Mesothelial cell of epicardium (in vitro differentiated cells): ENCODE results near the gene TENM4. TPM values are rescaled to one million over a fixed set of nuclear protein-coding genes. Genes with fewer than 3 reads are reported as not detected.

Experiments
- DNase-seq, 2 experiments: peaks; one replicate each; pipeline ENCODE4 v3.0.0; 2021; ENCODE audit warnings: low spot score in 2 of 2; ENCODE audit not compliant: unreplicated experiment in 2 of 2
- H3K27ac Mint-ChIP-seq: 2 replicates; pipeline ENCODE4 v1.8.0; 2021; ENCODE audit warnings: mixed read lengths
- H3K27me3 Mint-ChIP-seq: 2 replicates; pipeline ENCODE4 v1.8.0; 2021; ENCODE audit warnings: low read depth, mixed read lengths
- H3K36me3 Mint-ChIP-seq: 2 replicates; pipeline ENCODE4 v1.8.0; 2021; ENCODE audit warnings: mixed read lengths
- H3K4me1 Mint-ChIP-seq: 2 replicates; pipeline ENCODE4 v1.8.0; 2021; ENCODE audit warnings: mixed read lengths
- H3K4me3 Mint-ChIP-seq: 2 replicates; pipeline ENCODE4 v1.8.0; 2021; ENCODE audit warnings: mild to moderate bottlenecking, moderate library complexity, mixed read lengths
- H3K9me3 Mint-ChIP-seq: 2 replicates; pipeline ENCODE4 v1.8.0; 2021; ENCODE audit warnings: mixed read lengths
- total RNA-seq: library from RNA; stranded (reverse); gene quantifications from 3 replicates; pipeline ENCODE4 v1.2.1, GENCODE V29; 2021
- TF ChIP-seq, protein P1 (sequence below): fragments of 200-600 bp; sonication (generic); IDR thresholded peaks from one replicate; pipeline ENCODE4 v1.5.0; 2021; ENCODE audit warnings: antibody characterized with exemption; ENCODE audit not compliant: unreplicated experiment

TENM4 gene
- total RNA-seq, 1 donor from 2014 or later = 187 TPM

DNA sequence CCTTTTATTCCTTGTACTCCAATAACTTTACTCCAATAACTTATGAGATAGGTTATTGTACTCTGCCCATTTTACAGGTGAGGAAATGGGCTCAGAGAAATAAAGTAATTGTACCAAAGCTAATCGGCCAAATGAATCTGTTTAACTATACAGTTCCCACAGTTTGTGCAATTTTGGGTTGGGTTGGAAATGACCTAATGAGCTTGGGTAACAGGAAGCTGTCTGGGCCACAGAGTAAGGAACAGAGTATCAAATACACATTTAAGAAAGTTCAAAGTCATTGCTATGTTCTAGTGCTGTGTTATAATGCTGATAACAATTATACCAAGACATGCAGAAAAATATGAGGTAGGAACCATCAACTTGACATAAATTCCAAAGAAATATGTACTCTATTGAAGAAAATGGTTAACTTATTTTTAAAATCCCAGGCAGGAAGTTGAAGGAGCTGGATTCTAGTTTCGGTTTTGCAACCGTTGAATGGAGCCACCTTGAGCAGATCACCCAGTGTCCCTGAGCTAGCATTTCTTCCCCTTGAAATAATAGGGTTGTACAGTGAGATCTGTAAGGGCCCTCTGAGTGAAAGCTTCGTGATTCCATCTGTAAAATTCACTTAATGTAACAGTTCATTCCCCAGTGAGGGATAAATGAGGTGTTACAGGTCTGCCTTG, 505.3 kb downstream of the TENM4 start:
- Mint-ChIP-seq H3K9me3 (no peaks in the 10 kb centered on the region), H3K27me3 (no peaks in the 10 kb centered on the region), H3K4me3 (no peak overlapping the region), H3K4me1 (peaks cover 51% of the 10 kb centered on the region), H3K36me3 (peaks cover 4% of the 10 kb centered on the region), H3K27ac (no peak overlapping the region)
- TF ChIP-seq, protein P1, sequence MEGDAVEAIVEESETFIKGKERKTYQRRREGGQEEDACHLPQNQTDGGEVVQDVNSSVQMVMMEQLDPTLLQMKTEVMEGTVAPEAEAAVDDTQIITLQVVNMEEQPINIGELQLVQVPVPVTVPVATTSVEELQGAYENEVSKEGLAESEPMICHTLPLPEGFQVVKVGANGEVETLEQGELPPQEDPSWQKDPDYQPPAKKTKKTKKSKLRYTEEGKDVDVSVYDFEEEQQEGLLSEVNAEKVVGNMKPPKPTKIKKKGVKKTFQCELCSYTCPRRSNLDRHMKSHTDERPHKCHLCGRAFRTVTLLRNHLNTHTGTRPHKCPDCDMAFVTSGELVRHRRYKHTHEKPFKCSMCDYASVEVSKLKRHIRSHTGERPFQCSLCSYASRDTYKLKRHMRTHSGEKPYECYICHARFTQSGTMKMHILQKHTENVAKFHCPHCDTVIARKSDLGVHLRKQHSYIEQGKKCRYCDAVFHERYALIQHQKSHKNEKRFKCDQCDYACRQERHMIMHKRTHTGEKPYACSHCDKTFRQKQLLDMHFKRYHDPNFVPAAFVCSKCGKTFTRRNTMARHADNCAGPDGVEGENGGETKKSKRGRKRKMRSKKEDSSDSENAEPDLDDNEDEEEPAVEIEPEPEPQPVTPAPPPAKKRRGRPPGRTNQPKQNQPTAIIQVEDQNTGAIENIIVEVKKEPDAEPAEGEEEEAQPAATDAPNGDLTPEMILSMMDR = no peak
- DNase-seq = no peak

DNA sequence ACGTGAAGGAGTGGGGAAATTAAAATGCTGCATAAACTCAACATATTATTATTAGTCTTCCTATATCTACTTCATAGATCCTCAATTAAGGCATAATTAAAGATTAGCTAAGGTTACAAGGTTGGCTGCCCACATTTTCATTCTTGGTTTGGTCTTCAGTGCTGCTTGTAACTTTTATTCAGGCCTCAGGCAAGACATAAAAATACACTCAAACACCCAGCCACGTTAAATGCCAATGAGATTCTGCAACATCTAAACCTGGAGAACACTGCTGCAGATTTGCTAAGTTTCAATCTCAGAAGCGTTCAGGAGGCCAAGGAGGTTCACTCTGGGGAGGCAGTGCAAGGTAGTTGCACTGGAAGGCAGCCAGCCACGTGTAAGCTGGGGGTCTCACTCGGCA, 507.5 kb downstream of the TENM4 start:
- H3K4me3 Mint-ChIP-seq = no peak overlapping the region

DNA sequence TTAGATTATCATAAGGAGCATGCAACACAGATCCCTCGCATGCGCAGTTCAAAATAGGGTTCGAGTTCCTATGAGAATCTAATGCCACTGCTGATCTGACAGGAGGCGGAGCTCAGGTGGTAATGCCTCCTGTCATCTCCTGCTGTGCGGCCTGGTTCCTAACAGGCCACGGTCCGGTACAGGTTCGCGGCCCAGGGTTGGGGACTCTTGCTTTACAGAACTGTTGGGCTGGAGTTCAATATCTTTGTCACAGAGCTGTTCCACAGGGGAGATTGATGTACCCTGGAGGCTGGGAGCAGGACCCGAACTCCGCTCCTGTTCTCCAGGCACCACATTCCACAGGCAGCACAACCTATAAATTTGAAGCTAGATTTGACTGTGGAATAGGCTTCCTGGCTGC, 508.1 kb downstream of the TENM4 start:
- TF ChIP-seq, protein P1 = no peak
- Mint-ChIP-seq H3K27me3 (no peaks in the 10 kb centered on the region), H3K36me3 (peaks cover 4% of the 10 kb centered on the region), H3K27ac (no peak overlapping the region), H3K4me1 (peaks cover 57% of the 10 kb centered on the region), H3K9me3 (no peaks in the 10 kb centered on the region), H3K4me3 (no peak overlapping the region)
- no peak for DNase-seq

More for the DNA sequence above, 507.5 kb downstream of the TENM4 start:
- Mint-ChIP-seq H3K4me1 (peaks cover 57% of the 10 kb centered on the region), H3K27me3 (no peaks in the 10 kb centered on the region), H3K9me3 (no peaks in the 10 kb centered on the region), H3K27ac (no peak overlapping the region), H3K36me3 (peaks cover 4% of the 10 kb centered on the region)
- TF ChIP-seq, protein P1 = no peak
- no peak for DNase-seq

DNA sequence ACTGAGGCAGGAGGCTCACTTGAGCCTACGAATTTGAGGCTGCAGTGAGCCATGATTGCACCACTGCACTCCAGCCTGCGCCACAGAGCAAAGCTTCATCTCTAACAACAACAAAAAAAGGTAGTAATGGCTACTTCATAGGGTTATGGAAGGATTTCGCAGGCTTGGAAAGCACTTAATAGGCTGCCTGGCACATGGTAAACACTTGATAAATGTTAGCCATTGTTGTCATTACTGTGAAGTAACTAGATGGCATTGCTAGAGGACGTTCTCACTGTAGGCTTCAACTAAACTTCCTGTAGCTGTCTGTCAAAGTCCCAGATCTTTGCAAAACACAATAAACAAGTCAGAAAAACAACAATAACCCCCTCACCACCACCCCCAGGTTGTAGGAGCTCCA, 508.9 kb downstream of the TENM4 start:
- H3K27me3 Mint-ChIP-seq = no peaks in the 10 kb centered on the region
- H3K27ac Mint-ChIP-seq = peak overlapping the region; percentile 74
- no peak for DNase-seq
- TF ChIP-seq, protein P1 = no peak
- H3K9me3 Mint-ChIP-seq = no peaks in the 10 kb centered on the region
- peaks cover 62% of the 10 kb centered on the region for H3K4me1 Mint-ChIP-seq
- H3K4me3 Mint-ChIP-seq = no peak overlapping the region
- H3K36me3 Mint-ChIP-seq = peaks cover 4% of the 10 kb centered on the region

DNA sequence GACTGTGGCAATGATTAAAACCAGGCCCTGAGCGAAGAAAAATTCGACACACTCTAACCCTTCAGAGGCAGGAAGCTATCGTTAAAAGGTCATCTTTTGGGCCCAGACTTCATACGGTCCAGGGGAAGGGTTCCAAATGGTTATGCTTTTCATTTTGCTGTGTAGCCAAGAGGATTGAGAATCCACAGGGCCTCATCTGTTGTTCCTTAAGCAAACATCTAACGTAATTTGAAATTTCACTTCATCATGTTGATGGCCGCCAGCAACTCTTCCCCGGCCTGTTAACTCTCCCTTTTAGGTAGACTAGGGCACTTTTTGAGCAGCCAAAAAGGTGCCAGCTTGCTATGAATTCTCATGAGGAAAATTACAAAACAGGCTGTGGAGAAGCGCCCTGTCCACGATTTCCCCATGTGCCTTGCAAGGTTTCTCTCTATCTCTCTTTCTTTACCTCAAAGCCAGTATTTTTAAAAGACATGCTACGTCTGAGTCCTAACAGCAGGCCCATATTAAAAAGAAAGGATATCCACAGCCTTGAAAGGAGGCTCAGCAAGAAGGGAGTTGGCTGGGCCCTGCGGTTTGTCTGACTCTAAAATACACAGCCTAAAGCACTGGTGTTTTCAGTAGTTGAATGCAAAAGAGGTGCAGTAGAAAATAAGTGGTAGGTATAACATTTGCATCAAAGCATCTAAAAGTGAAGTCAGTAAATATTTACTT, 509.9 kb downstream of the TENM4 start:
- DNase-seq = no peak
- H3K4me3 Mint-ChIP-seq = no peak overlapping the region
- peak overlapping the region; percentile 74 for H3K27ac Mint-ChIP-seq
- H3K9me3 Mint-ChIP-seq = no peaks in the 10 kb centered on the region
- no peaks in the 10 kb centered on the region for H3K27me3 Mint-ChIP-seq
- H3K36me3 Mint-ChIP-seq = peaks cover 4% of the 10 kb centered on the region
- TF ChIP-seq, protein P1 = no peak
- H3K4me1 Mint-ChIP-seq = peaks cover 67% of the 10 kb centered on the region
